Measurements from ENCODE around the gene STK4. TPM values are rescaled to one million over a fixed set of nuclear protein-coding genes. Genes with fewer than 3 reads are reported as not detected.

Gene STK4
- total and polyA plus RNA-seq, 2 of the 8 experiments (the other 6 are each of a cell fraction or from before 2014, with no cell fraction given), result 12.0 to 34.3 TPM

GRCh38 chr20:45113865-45114264 is 147.6 kb downstream of the STK4 start:
- Histone ChIP-seq H2BK20ac (ENCODE audit: low read length) (no peak overlapping the region), H3K4me2 (ENCODE audit: insufficient read depth in 1 of 2, low read depth in 2 of 2, low read length in 2 of 2) (no peak overlapping the region), H3K56ac (replicated peaks; ENCODE audit: insufficient read length, low read depth, low read length) (no peak overlapping the region), H2BK120ac (replicated peaks; ENCODE audit: low read depth, low read length) (no peak overlapping the region), H3K4me3 (ENCODE audit: extremely low read depth in 1 of 4, insufficient read depth in 2 of 4, low read depth in 3 of 4, low read length in 4 of 4) (no peak overlapping the region), H3K27ac (ENCODE audit: low read depth, low read length) (no peak overlapping the region), H3K23ac (ENCODE audit: insufficient read length) (no peak overlapping the region), H3K4me1 (replicated peaks in 1 of 4; ENCODE audit: control insufficient read depth in 3 of 4, insufficient read depth in 4 of 4, low read length in 3 of 4) (peaks cover 0 to 7% (median 2%) of the 10 kb centered on the region in 4 experiments; a peak in 5 of 7 replicates), H4K20me1 (replicated peaks in 1 of 2; ENCODE audit: control insufficient read depth in 1 of 2, insufficient read depth in 2 of 2, low read length in 2 of 2) (no peaks in the 10 kb centered on the region), H3K23me2 (ENCODE audit: low read depth, low read length) (no peaks in the 10 kb centered on the region), H4K8ac (ENCODE audit: extremely low read depth, insufficient read depth, low read length) (no peak overlapping the region), H3K27me3 (replicated peaks in 1 of 4; ENCODE audit: control insufficient read depth in 3 of 4, extremely low read depth in 1 of 4, insufficient read depth in 3 of 4, low read length in 3 of 4) (no peaks in the 10 kb centered on the region), H3K4ac (replicated peaks; ENCODE audit: insufficient read length, low read depth, low read length) (no peak overlapping the region), H3K79me2 (ENCODE audit: control insufficient read depth in 1 of 2, insufficient read depth in 2 of 2, low read length in 2 of 2) (no peaks in the 10 kb centered on the region), H2AK5ac (ENCODE audit: low read depth, low read length) (no peak overlapping the region), H2BK5ac (ENCODE audit: low read depth, low read length) (no peak overlapping the region), H3K9ac (replicated peaks in 1 of 4; ENCODE audit: extremely low read depth in 1 of 4, low read depth in 3 of 4, low read length in 3 of 4) (no peak overlapping the region), H4K5ac (ENCODE audit: insufficient read length, low read depth, low read length) (no peak overlapping the region), H2BK15ac (ENCODE audit: low read length) (no peak overlapping the region), H2AFZ (ENCODE audit: low read length) (no peak overlapping the region), H3K14ac (ENCODE audit: insufficient read length) (no peak overlapping the region), H3K9me3 (ENCODE audit: insufficient read depth in 2 of 2, low read depth in 1 of 2, low read length in 1 of 2) (no peaks in the 10 kb centered on the region), H4K91ac (replicated peaks; ENCODE audit: insufficient read length, low read length) (no peak overlapping the region), H3K36me3 (ENCODE audit: control insufficient read depth in 2 of 4, insufficient read depth in 4 of 4, low read length in 3 of 4) (no peaks in the 10 kb centered on the region), H2BK12ac (ENCODE audit: low read depth, low read length) (no peak overlapping the region), H3K79me1 (ENCODE audit: low read depth, low read length) (no peaks in the 10 kb centered on the region), H3K18ac (ENCODE audit: extremely low read depth, low read length) (no peak overlapping the region)
- WGBS, 2 experiments (ENCODE audit: extremely low coverage in 1 of 2, insufficient coverage in 1 of 2, insufficient read length in 1 of 2, insufficient replicate concordance in 2 of 2, low coverage in 1 of 2, low lambda C conversion rate in 2 of 2, missing lambda C conversion rate in 1 of 2), result 98% methylated on average over 3 of the region's 3 CpGs; no CpG with 5 or more reads in 1 of the 2 experiments
- TF ChIP-seq GTF2F1 (IDR thresholded peaks at IDR 0.05; ENCODE audit: borderline replicate concordance, low read depth, low read length) (no peak), GABPA (IDR thresholded peaks at IDR 0.05; ENCODE audit: borderline replicate concordance, insufficient read depth, low read length) (no peak), RFX5 (IDR thresholded peaks at IDR 0.05; ENCODE audit: borderline replicate concordance, low read depth, low read length) (no peak), POLR2AphosphoS5 (IDR thresholded peaks at IDR 0.05; ENCODE audit: low read depth, low read length) (no peak)
- no peak for FAIRE-seq
- ChIA-PET POLR2A (ENCODE audit: partially characterized antibody) (interaction anchor here (1.1 to 1.8 kb wide), 2 partner anchors 8 to 12 kb away, joined by 3 to 7 read pairs; no protein-coding TSS in a partner anchor), CTCF (ENCODE audit: partially characterized antibody) (interaction anchor here (1.2 to 13.8 kb wide), 10 partner anchors 11 to 178 kb away, joined by 5 to 210 read pairs (median 14); partner anchors contain the start of genes KCNS1 and WFDC12)
- DNase-seq (ENCODE audit: low read depth in 1 of 2, low spot score in 2 of 2), result no peak

Measured in H1 (cell line).